Vagina (tissue), 2 donors: ENCODE measurements around the gene POU3F3.

Experiments
- CTCF ChIP-seq, 3 experiments: fragments of 450-650 bp in 2 of 3; fragments of 200-600 bp in 1 of 3; sonication (generic) in 1 of 3; IDR thresholded peaks; one replicate each; pipeline ENCODE4 v1.5.1; 2017 to 2019; ENCODE audit warnings: antibody characterized with exemption in 3 of 3, mild to moderate bottlenecking in 2 of 3, moderate library complexity in 2 of 3
- POLR2A ChIP-seq, 2 donors: fragments of 450-650 bp; IDR thresholded peaks; one replicate each; pipeline ENCODE4 v1.6.1; 2017; ENCODE audit warnings: antibody characterized with exemption in 2 of 2, mild to moderate bottlenecking in 2 of 2, moderate library complexity in 2 of 2
- POLR2AphosphoS5 ChIP-seq, 2 donors: sonication (generic); formaldehyde crosslinking; IDR thresholded peaks; one replicate each; pipeline ENCODE4 v1.9.0; 2017; ENCODE audit warnings: antibody characterized with exemption in 2 of 2, mild to moderate bottlenecking in 2 of 2, low read depth in 1 of 2; ENCODE audit not compliant: insufficient read depth in 1 of 2

GRCh38 chr2:104889291-104889959, 35.5 kb downstream of the POU3F3 start:
- TF ChIP-seq CTCF (IDR thresholded peaks at IDR 0.05) (no peak), POLR2A (IDR thresholded peaks at IDR 0.05) (no peak), POLR2AphosphoS5 (IDR thresholded peaks at IDR 0.05; ENCODE audit: insufficient read depth in 1 of 2, low read depth in 1 of 2) (no peak)
